HCT116 (cell line): ENCODE data around the gene DIDO1. TPM values are rescaled to one million over a fixed set of nuclear protein-coding genes. Genes with fewer than 3 reads are reported as not detected.

ENCODE experiments used
- total RNA-seq: library from RNA; stranded (reverse); gene quantifications from one replicate; pipeline ENCODE4 v1.2.1, GENCODE V29; 2021; ENCODE audit not compliant: unreplicated experiment

The DIDO1 gene
- total RNA-seq, 1 experiment from 2014 or later: 41.4 TPM

Other genes with a start within 250 kb of the DIDO1 start
- 187 TPM for gene NTSR1, start 217.7 kb downstream of the DIDO1 start, total RNA-seq
- gene MRGBP, start 130.0 kb downstream of the DIDO1 start, total RNA-seq: 33.8 TPM
- 73.6 TPM for gene OGFR, start 121.7 kb downstream of the DIDO1 start, total RNA-seq
- 29.7 TPM for gene COL9A3, start 109.5 kb downstream of the DIDO1 start, total RNA-seq
- 20.4 TPM for gene TCFL5, start 64.7 kb downstream of the DIDO1 start, total RNA-seq
- 35.6 TPM for gene GID8, start 11.6 kb upstream of the DIDO1 start, total RNA-seq
- 37.6 TPM for gene SLC17A9, start 26.2 kb upstream of the DIDO1 start, total RNA-seq
- not detected for gene BHLHE23, start 80.5 kb upstream of the DIDO1 start, total RNA-seq